Activated T-cell treated with anti-CD3 and anti-CD28 coated beads, Interleukin-2, amount 50 U/mL, for 48 hours (primary cell): ENCODE data around the gene GID4.

ENCODE experiments used
- DNase-seq, 2 experiments: peaks; one replicate each; pipeline ENCODE4 v3.0.0-alpha.2; 2020

GID4 gene

DNA sequence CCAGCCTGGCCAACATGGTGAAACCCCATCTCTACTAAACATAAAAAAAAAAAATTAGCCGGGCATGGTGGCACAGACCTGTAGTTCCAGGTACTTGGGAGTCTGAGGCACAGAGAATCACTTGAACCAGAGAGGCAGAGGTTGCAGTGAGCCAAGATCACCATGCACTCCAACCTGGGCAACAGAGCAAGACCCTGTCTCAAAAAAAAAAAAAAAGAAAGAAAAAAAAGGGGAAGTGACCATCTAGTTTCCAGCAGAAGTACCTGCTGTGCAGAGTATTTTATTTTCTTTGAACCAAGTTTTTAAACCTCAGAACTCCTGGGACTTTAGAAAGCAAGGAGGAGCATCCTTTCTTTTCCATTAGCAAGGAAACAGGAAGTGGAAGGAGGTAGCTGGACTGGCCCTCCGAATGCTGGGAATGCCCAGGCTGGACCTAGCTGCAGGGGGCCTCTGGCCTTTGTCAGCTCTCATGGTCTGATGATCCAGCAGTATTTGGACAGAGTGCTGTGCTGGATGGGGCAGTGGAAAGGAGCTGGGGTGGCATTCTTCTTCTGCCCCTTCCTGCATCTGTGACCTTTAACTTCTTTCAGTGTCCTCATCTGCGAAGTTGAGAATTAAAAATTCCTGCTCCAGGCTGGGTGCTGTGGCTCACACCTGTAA, 6.6 kb downstream of the GID4 start:
- no peak for DNase-seq

DNA sequence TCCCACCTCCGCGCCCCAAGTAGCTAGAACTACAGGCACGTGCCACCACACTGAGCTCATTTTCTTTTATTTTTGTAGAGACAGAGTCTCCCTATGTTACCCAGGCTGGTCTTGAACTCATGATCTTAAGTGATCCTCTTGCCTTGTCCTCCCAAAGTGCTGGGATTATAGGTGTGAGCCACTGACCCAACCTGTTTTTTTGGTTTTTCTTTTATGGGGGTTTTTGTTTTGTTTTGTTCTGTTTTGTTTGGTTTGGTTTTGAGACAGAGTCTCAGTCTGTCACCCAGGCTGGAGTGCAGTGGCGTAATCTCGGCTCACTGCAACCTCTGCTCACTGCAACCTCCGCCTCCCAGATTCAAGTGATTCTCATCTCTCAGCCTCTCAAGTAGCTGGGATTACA, 16.4 kb downstream of the GID4 start:
- no peak for DNase-seq

DNA sequence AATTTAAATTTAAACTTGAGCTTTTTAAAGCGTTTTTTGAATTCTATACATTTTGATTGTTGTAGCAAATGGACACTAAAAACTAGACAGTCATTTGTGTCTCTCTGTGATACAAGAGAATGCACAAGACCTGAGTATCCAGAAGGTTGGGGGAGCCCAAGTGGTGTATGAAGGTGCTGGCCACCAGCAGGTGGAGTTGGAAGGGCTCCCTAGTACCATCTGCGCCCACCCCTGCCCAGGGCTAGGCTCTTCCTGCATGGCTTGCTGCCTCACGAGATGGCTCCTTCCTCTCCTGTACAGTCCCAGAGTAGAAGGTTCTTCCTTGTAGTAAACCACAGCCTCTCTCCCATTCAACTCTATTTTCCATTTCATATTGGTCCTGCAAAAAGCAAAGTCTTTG, 17.0 kb downstream of the GID4 start:
- no peak for DNase-seq

DNA sequence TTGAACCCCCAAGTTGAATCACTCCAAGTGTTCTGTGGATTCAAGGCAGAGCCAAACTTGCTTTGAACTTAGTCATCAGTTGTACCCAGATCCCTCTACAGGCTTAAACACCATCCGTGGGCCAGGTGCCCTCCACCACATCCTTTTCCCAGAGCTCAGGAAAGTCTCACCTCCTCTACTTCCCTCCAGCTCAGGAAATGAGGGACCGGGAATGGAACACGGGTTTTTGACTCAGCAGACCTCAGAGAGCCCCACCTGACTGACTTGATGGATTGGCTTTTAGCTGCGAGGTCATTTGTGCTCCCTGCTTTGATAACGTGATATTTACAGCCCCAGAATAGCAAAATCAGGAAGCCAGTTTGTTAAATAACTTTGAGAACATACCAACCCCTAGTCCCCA, 20.1 kb downstream of the GID4 start:
- no peak for DNase-seq

DNA sequence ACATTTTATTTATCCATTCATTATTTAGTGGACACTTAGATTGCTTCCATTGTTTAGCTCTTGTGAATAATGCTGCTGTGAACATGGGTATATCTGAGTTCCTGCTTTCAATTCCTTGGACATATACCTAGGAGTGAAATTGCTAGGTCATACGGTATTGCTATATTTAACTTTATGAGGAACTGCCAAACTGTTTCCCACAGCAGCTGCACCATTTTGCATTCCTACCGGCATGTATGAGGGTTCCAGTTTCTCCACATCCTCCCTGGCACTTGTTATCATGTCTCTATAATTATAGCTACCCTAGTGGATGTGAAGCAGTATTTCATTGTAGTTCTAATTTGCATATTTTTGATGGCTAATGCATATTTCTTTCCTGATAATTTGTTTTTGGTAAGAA, 24.8 kb downstream of the GID4 start:
- DNase-seq: no peak

DNA sequence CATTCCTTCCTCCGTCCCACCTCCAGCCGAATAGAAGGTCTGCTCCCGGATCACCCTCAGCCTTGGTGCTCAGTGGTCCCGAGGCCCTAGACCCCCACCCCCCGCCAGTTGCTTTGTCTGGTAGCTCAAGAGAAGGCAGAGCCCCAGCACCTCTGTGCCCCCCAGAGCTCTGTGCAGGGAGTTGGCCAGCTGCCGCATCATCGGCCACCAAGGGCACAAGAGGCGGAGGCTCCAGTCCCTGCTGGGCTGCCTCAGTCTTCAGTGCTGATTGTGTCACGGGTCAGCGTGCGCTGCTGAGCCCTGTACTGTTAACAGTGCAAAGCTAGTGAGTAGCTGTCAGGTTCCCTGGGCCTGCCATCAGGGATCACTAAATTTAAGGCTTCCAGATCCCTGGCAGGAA, 26.3 kb downstream of the GID4 start:
- no peak for DNase-seq

DNA sequence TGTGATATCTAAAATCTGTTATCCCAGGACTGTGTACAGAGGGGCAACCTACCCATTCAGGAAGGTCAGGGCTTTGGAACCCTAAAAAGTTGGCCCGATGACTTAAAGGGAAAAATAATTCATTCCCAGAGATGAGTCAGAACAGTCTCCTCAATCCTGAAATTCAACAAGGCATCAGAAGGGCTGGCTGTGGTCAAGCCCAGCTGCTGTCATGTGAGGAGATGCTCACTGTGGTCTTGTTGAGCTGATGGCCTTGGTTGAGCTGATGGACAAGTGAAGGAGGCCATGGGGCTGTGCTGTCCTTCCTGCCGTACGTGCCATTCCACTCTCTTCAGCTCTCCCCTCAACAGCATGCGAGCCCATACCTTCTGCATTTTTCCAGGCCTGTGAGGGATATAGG, 27.7 kb downstream of the GID4 start:
- no peak for DNase-seq

DNA sequence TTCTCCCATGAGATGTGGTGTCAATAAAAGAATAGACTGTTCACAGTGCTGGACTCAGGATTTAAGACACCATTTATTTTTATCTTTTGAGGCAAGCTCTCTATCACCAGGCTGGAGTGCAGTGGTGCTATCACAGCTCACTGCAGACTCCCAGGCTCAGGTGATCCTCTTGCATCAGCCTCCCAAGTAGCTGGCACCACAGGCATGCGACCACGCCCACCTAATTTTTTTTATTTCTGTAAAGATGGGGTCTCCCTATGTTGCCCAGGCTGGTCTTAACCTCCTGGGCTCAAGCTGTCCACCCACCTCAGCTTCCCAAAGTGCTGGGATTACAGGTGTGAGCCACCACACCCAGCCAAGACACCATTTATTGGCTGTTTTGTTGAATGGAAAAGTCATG, 29.9 kb downstream of the GID4 start:
- DNase-seq: no peak

DNA sequence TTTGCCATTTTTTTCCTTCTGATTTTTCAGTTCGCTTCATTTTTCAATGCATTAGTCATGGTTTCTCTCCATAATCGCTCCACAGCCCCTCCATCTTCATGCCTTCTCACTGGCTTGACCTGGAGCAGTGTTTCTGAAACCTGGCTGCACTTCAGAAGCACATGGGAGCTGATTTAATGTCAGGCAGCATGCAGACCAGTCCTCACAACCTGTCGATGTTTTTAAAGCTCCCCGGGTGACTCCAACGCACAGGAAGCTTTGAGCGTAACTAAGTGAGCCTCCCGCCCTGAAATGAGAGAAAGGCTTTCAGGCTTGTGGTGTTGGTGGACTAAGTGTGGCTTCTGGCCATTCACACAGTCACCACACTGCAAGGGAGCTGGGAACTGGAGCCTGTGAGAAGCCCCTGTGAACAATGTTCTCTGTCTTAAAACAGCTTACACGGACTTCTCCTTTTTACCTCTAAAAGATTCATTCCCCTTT, 31.7 kb downstream of the GID4 start:
- no peak for DNase-seq

DNA sequence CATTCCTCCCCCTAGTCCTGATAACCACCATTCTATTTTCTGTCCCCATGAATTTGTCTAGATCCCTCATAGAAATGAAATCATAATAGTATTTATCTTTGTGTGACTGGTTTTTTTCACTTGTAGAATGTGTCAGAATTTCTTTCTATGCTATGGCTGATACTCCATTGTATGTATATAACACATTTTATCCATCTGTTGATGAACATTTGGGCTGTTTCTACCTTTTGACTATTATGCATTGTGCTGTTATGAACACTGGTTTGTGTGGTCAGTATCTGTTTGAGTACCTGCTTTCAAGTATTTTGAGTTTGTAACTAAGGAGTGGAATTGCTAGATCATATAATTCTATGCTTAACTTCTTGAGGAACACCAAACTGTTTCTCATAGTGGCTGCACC, 32.5 kb downstream of the GID4 start:
- no peak for DNase-seq

DNA sequence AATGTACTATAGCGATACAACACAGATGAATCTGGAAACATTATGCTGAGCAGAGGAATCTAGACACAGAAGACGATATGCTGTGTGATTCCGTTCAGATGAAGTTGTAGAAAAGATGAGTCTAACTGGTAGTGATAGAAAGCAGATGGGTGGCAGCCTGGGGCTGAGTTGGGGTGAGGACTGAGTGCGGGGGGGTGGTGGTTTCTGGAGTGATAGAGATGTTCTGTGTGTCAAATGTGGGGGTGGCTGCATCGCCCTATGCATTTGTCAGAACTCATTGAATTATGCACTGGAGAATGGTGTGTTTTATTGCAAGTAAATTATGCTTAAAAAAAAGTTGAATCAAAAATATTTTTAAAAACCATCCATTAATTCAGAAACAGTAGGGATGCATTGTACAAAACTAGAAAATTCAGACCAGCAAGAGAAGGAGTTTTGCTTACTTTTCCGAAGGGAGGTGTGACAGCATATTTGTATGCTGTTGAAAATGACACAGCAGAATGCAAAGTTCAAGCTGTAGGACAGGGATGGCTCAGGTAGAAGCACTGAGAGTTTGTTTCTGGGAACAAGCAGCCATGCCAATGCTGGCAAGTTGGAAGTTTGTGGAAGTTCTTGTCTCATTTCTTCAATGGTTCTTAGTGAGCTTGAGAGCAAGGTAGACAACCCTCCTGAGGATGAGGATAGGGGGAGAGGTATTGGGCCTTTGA, 35.5 kb downstream of the GID4 start:
- no peak for DNase-seq

DNA sequence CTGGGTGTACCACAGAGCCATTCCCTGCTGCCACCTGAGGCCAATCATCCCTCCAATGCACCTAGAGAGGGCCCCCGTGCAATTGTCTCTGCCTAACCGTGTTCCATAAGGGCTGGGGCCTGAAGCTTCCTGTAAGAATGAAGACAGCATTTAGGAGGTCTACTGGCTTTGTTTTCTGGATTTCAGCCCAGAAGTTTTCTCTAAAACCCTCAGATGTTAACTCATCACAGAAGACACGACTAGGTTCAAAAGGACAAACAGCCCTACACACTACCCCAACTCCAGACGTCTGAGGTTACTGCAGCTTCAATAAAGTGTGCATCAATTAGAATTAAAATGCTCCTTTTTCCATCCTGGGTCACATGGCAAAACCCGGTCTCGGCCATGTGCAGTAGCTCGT, 37.7 kb downstream of the GID4 start:
- DNase-seq: no peak

DNA sequence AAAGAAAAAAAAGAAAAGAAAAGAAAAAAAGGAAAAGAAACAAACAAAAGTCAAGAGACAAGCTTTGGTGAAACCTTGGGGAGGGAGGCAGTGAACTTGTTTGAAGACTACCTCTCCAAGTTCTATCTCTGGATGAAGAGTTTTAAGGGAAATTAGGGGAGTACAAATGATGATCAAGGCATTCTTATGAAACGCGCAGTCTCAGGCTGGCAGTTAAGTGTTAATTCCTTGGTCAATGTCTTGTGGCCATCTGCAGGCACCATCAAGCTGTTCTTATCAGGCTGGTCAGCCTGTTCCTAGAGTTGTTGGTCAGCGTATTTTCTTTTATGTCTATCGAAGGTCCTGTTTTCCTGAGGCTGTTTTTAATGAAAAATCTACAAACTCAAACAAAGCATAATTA, 40.3 kb downstream of the GID4 start:
- DNase-seq: no peak

DNA sequence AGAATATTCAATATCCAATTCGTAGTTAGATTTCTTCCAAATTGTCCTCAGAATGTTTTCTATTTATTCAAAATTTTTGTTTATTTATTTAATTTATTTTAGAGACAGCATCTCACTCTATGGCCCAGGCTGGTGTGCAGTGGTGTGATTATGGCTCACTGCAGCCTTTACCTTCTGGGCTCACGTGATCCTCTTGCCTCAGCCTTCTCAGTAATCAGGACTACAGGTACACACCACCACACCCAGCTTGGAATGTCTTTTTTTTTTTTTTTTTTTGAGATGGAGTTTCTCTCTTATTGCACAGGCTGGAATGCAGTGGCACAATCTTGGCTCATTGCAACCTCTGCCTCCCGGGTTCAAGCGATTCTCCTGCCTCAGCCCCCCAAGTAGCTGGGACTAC, 45.0 kb downstream of the GID4 start:
- DNase-seq: no peak

DNA sequence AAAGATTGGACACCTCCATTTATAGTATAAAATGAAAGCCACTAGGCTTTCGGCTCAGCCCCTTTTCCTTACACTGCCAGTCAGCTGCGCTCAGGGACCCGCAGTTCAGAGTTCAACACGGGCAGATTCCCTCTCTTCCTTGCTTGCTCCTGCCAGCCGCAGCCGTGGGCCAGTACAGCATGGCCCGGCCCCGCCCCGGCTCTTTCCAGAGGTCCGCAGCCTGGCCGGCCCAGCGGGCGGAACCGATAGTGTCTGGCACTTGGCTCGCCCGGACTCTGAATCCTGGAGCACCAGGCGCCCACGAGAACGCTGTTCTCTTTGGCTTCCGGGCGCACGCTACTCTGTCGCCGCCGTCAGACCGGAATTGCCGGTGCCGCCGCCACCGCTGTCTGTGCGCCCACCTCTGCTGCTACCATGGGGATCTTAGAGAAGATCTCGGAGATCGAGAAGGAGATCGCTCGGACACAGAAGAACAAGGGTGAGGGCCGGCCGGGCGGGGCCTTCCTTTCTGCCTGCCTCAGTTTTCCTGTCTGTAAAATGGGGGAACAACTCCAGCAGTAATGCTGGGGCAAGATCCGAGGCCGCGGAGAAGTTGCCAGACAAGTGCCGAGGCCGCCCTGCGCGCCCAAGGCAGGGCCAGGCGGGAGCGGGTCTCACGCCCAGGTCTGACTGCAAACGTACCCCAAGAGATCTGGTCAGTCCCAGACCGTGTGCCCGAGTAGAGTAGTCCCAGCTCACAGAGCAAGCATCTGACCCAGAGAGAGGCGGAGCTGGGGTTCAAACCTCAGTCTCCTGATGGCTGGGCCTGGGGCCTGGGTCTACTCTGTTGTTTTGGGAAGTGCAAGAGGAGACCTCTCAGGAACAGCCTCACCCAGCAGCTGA, 48.6 kb downstream of the GID4 start, which contains the start of gene DRG2:
TSS of gene DRG2 (plus strand) at position 339 of the 882 bp plus-strand sequence. CDS start at position 415, 76 bp downstream.
- DNase-seq: peak; percentile 97 to 98

DNA sequence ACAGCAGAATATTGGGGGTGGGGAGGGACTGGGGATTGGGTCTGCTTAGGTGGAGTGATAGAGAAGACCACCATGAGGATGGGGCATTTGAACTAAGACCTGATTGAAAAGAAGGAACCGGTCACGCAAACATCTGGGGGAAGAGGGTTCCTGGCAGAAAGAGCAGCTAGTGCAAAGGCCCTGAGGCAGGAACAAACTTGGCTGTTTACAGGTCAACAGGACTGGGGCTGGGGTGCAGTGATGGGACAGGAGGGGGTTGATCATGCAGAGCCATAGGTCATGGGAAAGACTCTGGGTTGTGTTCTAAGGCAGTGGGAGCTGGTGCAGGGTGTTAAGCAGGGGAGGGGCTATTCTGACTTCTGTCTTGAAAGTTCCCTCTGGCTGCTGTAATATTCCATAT, 50.4 kb downstream of the GID4 start:
- no peak for DNase-seq

DNA sequence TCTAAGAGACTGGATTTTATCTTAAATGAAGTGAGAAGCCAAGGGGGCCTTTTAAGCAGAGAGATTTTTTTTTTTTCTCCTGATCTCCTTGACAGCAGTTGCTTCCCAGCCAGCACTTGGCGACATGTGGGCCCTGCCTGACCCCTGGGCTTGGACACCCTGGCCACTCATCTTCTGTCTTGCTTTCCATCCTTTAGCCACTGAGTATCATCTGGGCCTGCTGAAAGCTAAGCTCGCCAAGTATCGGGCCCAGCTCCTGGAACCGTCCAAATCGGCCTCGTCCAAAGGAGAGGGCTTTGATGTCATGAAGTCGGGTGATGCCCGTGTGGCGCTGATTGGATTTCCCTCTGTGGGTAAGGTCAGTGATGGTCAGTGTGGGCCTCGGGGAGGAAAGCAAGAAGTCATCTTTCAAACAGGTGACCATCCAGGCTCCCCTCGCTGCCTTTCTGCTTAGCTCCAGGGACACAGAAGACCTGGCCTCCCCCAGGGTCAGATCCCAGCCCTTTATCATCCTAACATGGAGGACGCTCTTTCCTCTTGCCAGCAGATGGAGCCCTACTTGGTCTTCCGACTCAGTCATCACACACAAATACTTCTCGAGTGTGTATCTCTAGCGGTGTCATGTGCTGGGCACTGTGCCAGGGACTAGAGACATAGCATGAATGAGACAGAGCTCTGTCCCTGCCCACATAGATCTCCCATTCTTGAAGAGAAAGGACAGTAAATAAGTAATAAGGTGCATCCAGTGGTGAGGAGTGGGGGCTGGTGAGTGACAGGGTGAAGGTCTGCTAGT, 54.6 kb downstream of the GID4 start:
- DNase-seq: no peak

DNA sequence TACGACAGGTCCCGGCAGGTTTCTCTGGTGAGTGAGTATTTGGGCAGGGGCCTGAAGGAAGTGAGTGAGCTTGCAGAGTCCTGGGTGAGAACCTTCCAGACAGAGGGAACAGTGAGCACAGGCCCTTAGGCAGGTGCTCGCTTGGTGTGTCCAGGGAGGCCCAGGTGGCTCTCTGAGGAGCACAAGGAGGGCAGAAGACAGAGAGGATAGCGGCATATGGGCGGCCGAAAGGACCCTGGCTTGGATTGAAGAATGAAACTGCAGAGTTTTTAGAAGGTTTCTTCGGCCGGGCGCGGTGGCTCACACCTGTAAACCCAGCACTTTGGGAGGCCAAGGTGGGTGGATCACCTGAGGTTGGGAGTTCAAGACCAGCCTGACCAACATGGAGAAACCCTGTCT, 55.2 kb downstream of the GID4 start:
- no peak for DNase-seq

DNA sequence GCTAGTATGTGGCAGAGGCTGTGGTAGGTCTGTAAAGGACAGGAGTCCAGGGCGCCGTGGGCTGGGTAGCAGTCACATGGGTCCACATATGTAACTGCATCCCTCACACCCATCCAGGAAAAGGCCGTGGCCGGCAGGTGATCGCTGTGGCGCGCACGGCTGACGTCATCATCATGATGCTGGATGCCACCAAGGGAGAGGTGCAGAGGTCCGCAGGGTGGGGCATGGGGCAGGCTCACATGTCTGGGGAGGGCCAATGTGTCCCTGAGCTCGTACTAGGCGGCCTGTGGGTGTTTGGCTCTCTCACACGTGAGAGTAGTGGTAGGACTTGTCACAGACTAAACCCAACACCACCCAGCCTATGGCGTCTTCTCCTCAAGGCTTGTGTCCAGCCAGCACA, 60.3 kb downstream of the GID4 start:
- DNase-seq: no peak

DNA sequence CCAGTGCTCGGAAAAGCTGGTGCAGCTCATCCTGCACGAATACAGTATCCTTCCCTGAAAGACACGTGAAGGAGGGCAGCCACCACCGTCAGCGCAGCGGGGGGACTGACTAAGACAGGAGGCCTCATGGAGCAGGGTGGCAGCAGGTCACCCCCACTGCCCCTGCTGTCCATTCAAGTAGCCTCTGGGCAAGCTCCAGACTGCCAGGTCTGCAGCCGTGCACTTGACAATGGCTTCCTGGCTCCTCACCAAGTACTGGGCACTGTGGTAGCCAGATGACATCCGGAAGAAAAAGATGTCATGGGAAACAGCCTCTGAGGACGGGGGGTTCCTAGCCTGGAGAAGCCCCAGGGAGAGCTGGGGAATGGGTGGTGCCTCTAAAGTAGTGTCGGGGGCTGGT, 61.4 kb downstream of the GID4 start:
- no peak for DNase-seq

DNA sequence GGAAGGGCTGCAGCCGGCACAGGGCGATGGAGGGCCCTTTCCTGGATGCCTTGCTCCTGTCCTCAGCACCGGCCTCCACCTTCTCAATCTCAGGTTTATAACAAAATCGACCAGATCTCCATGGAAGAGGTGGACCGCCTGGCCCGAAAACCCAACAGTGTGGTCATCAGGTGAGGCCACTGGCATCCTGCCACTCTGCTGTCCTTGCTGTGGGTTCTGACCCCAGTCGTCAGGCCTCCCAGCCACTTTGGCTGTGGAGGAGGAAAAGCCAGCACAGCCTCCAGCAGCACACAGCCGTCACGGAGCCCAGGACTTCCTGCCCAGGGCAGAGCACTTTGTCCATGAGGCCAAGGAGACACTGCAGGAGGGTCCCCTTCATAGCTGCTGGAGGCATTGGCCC, 62.6 kb downstream of the GID4 start:
- DNase-seq: no peak

DNA sequence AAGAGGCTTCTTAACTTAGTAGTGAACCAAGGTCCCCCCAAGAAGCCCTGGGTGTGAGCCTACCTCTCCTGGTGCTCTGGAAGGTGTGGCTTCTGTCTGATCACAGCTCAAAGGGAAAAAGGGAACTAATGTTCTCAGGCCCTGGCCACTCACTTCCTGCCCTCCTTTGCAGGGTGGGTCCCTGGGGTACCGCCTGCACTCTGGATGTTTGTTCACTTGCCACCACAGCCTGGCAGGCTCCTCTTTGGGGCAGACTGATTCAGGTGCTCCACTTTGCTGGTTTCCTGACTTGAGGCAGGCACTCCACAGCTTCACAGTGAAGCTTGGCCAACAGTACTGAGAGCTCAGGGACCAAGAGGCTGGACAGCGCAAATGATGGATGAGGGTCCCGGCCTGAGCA, 63.4 kb downstream of the GID4 start:
- no peak for DNase-seq

DNA sequence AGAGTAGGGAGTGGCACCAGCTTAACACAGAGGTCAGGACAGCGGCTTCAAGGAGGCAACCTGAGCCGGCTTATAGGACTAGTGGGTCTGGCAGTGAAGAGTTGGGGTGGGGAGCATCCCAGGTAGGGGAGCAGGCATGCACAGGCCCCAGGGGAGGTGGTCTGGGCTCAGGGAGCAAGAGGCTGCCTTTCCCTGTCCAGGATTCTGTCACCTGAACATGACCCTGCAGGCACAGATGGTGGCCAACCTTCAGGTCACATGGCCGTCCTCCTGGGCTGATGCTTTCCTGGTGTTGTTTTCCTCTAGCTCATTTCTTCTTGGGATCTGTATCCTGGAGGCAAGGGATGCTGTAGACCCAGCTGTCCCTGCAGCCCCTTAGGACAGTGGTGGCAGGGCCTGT, 65.8 kb downstream of the GID4 start:
- no peak for DNase-seq
